IgD-negative memory B cell (primary cell): ENCODE measurements around the gene SENP6. TPM values are rescaled to one million over a fixed set of nuclear protein-coding genes. Genes with fewer than 3 reads are reported as not detected.
"Not testable (repeated sequence)": the region's sequence is repeated elsewhere in the genome, so short reads cannot be mapped to it uniquely, and the experiment has no call there.

Source experiments
- H3K27ac Mint-ChIP-seq, 3 donors: one replicate each; pipeline ENCODE4 v1.8.0; 2020 to 2022; ENCODE audit warnings: mild to moderate bottlenecking in 3 of 3, mixed read lengths in 3 of 3, moderate library complexity in 1 of 3
- H3K27me3 Mint-ChIP-seq: one replicate; pipeline ENCODE4 v1.8.0; 2021; ENCODE audit warnings: mixed read lengths
- H3K36me3 Mint-ChIP-seq: one replicate; pipeline ENCODE4 v1.8.0; 2020; ENCODE audit warnings: mild to moderate bottlenecking, mixed read lengths
- H3K4me1 Mint-ChIP-seq, 3 donors: one replicate each; pipeline ENCODE4 v1.8.0; 2020 to 2022; ENCODE audit warnings: mixed read lengths in 3 of 3, mild to moderate bottlenecking in 1 of 3
- H3K4me3 Mint-ChIP-seq, 4 donors: one replicate each; pipeline ENCODE4 v1.8.0; 2020 to 2022; ENCODE audit warnings: mild to moderate bottlenecking in 4 of 4, mixed read lengths in 4 of 4, moderate library complexity in 3 of 4
- H3K9me3 Mint-ChIP-seq, 3 donors: one replicate each; pipeline ENCODE4 v1.8.0; 2020 to 2021; ENCODE audit warnings: mixed read lengths in 3 of 3, mild to moderate bottlenecking in 1 of 3
- polyA plus RNA-seq: library from polyadenylated mRNA; unstranded; fragments of 300-500 nt; fragmentation: Illumina TruSeq; gene quantifications from one replicate; pipeline ENCODE4 v1.2.3, GENCODE V29; 2021

SENP6 gene
- polyA plus RNA-seq, 1 donor from 2014 or later: 63.6 TPM

DNA sequence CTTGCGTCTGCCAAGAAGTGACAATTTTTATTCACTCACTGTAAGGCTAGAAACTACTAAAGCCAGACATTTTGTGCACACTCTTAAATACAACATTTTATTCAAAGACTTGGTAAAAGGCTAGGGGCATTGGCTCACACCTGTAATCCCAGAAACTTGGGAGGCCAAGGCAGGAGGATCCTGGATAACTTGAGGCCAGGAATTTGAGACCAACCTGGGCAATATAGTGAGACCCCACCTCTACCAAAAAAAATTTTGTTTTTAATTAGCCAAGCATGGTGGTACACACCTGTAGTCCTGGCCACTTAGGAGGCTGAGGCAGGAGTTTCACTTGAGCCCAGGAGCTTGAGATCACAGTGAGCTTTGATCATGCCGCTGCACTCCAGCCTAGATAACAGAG, 11.3 kb upstream of the SENP6 start:
- H3K27ac Mint-ChIP-seq: no peak overlapping the region
- H3K36me3 Mint-ChIP-seq: no peaks in the 10 kb centered on the region
- no peak overlapping the region for H3K4me3 Mint-ChIP-seq
- H3K9me3 Mint-ChIP-seq: no peaks in the 10 kb centered on the region
- peaks cover 0 to under 1% (median 0%) of the 10 kb centered on the region in 3 donors for H3K4me1 Mint-ChIP-seq
- no peaks in the 10 kb centered on the region for H3K27me3 Mint-ChIP-seq

DNA sequence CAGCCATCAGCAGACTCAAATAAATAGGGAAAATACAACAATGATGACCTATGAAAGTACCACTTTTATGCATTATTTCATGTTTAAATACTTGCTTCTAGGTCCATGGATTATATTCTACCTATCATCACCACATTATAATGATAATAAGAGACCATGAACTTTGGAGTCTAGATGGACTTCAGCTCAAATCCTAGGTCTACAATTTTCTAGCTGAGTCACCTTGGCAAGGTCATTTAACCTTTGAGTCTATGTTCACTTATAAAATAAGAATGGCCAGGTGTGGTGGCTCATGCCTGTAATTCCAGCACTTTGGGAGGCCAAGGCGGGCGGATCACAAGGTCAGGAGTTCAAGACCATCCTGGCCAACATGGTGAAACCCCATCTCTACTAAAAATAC, 5.3 kb upstream of the SENP6 start:
- not testable (repeated sequence) for H3K27me3 Mint-ChIP-seq, H3K4me3 Mint-ChIP-seq, H3K36me3 Mint-ChIP-seq, H3K9me3 Mint-ChIP-seq, H3K27ac Mint-ChIP-seq
- H3K4me1 Mint-ChIP-seq: peaks cover 18 to 30% (median 22%) of the 10 kb centered on the region in 3 donors

DNA sequence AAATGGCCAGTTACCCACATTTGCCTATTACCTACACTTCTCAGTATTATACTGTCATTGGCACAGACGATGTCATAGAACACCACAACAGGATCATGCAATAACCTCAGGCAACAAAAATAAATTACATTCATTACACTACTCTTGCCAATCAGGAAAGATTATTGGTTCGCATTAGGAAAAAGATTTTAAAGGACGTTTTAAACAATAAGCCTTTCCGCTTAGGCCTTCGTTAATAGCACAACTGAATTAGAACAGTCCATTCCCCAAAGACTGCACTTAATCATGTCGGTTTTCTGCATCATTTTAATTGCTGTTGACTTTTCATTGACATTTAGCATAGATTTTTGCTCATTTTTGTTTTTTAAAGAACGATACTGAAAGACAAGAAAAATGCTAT, 912 bp upstream of the SENP6 start:
- H3K27me3 Mint-ChIP-seq: no peaks in the 10 kb centered on the region
- H3K36me3 Mint-ChIP-seq: no peaks in the 10 kb centered on the region
- peak overlapping the region; percentile 70 to 99 (median 84) for H3K4me3 Mint-ChIP-seq
- H3K9me3 Mint-ChIP-seq: no peaks in the 10 kb centered on the region
- H3K27ac Mint-ChIP-seq: peak overlapping the region; percentile 94 to 98 (median 98)
- peaks cover 38 to 50% (median 47%) of the 10 kb centered on the region in 3 donors for H3K4me1 Mint-ChIP-seq

DNA sequence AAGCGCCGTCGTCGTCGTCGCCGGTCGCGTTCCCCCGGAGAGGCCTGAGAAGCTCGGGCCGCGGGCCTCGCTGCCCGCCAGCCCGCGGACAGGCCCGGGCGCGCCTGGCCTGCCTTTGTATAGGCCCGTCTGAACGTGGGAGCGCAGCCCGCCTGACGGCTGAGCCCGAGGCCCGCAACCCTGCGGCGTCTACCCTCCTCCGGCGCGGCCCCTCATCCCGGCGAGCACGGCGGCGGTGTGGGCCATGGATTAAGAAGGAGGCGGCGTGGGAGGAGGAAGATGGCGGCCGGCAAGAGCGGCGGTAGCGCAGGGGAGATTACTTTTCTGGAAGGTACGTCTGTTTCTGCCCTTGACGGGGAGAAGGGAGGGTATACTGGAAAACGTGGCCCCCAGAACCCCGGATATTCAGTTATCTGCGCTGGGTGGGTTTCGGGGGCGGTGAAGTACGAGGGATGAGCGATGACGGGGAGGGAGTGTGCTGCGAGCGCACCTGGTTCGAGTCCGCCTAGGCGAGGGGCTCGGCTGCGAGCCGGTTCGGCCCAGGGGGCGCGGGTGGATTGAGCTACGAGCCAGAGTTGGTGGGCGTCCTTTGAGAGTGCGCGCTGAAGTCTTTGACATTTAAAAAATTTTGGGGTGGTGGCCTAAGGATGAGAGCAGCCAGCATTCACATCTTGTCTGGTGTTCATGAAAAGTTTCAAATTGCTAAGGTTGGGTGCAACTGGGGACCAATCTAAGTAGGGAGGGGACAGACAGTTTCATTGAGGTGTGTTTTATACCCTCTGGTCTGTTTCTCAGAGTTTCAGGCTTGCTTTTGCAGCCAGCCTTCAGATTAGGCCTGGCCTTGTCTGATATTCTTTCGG, 796 bp downstream of the SENP6 start:
- H3K27ac Mint-ChIP-seq: peak overlapping the region; percentile 98 to 99 (median 98)
- H3K4me3 Mint-ChIP-seq: peak overlapping the region; percentile 96 to 100 (median 99)
- H3K9me3 Mint-ChIP-seq: no peaks in the 10 kb centered on the region
- H3K36me3 Mint-ChIP-seq: peaks cover 2% of the 10 kb centered on the region
- peaks cover 49 to 64% (median 63%) of the 10 kb centered on the region in 3 donors for H3K4me1 Mint-ChIP-seq
- H3K27me3 Mint-ChIP-seq: no peaks in the 10 kb centered on the region

DNA sequence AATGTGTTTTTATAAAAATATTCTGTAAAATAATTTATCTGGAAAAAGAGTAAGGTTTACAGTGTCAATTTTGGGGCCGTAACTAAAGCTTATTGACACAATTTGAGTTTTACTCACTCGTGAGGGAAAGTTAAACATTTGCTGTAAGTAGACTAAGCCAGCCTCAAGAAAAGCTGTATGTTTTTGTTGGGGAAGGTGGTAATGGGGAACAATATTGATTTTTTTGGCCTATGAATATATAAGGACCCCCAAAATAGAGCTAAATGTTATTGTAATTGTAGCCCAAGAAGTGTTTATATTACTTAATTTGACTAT, 1.4 kb downstream of the SENP6 start:
- Mint-ChIP-seq H3K27ac (peak overlapping the region; percentile 98 to 99 (median 98)), H3K4me3 (peak overlapping the region; percentile 96 to 100 (median 99)), H3K36me3 (peaks cover 3% of the 10 kb centered on the region), H3K27me3 (no peaks in the 10 kb centered on the region), H3K4me1 (peaks cover 49 to 69% (median 65%) of the 10 kb centered on the region in 3 donors), H3K9me3 (no peaks in the 10 kb centered on the region)

DNA sequence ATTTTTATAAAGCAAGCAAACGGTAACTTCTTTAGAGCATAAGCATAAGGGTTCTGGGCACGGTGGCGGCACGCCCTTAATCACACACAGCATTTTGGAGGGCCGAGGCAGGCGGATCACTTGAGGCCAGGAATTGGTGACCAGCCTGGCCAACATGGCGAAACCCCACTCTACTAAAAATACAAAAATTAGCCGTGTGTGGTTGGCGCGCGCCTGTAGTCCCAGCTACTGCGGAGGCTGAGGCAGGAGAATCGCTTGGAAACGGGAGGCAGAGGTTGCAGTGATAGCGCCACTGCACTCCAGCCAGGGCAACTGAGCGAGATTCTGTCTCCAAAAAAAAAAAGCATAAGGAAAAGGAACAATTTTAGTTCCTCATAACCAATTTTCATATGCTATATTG, 2.6 kb downstream of the SENP6 start:
- Mint-ChIP-seq H3K4me1 (peaks cover 50 to 68% (median 65%) of the 10 kb centered on the region in 3 donors), H3K36me3 (peaks cover 3% of the 10 kb centered on the region), H3K27me3 (no peaks in the 10 kb centered on the region), H3K9me3 (no peaks in the 10 kb centered on the region), H3K4me3 (peak overlapping the region; percentile 96 to 100 (median 99)), H3K27ac (peak overlapping the region; percentile 98 to 99 (median 98))

DNA sequence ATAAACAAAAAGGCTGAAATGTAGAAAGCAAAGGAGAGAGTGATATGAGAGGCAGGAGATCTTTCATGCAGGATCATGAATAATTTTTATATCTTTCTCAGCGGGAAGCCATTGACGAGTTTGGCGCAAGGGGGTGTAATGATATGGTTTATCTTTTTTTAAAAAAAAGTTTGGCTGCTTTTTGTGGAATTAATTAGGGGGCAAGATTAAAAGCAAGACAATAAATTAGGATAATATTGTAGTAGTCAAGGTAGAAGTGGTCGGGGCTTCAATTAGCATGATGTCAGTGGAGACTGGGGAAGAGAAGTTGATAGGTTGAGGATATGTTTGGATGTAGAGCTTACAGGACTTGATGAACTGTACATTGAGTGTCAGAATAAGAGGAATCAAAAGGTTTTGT, 4.0 kb downstream of the SENP6 start:
- Mint-ChIP-seq H3K4me1 (peaks cover 56 to 77% (median 69%) of the 10 kb centered on the region in 3 donors), H3K9me3 (no peaks in the 10 kb centered on the region), H3K4me3 (peak overlapping the region in 2 of 4 donors; percentile 25 to 34), H3K27me3 (no peaks in the 10 kb centered on the region), H3K36me3 (peaks cover 3% of the 10 kb centered on the region), H3K27ac (peak overlapping the region in 2 of 3 donors; percentile 34 to 83)

DNA sequence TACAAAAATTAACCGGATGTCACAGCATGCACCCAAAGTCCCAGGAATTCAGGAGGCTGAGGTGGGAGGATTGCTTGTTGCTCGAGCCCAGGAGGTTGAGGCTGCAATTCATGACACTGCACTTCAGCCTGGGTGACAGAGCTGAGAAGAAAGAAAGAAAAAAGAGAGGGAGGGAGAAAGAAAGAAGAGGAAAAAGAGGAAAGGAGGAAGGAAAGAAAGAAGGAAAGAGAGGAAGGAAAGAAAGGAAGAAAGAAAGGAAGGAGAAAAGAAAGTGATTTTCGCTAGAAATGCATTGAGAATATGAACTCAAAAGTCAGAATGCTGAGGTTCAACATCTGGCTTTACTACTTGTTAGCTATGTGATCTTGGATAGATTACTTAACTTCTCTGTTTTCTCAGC, 6.6 kb downstream of the SENP6 start:
- Mint-ChIP-seq H3K27ac (peak overlapping the region in 2 of 3 donors; percentile 83 to 84), H3K4me3 (peak overlapping the region in 2 of 4 donors; percentile 49 to 79), H3K9me3 (no peaks in the 10 kb centered on the region), H3K36me3 (peaks cover 3% of the 10 kb centered on the region), H3K4me1 (peaks cover 78 to 85% (median 83%) of the 10 kb centered on the region in 3 donors), H3K27me3 (no peaks in the 10 kb centered on the region)

DNA sequence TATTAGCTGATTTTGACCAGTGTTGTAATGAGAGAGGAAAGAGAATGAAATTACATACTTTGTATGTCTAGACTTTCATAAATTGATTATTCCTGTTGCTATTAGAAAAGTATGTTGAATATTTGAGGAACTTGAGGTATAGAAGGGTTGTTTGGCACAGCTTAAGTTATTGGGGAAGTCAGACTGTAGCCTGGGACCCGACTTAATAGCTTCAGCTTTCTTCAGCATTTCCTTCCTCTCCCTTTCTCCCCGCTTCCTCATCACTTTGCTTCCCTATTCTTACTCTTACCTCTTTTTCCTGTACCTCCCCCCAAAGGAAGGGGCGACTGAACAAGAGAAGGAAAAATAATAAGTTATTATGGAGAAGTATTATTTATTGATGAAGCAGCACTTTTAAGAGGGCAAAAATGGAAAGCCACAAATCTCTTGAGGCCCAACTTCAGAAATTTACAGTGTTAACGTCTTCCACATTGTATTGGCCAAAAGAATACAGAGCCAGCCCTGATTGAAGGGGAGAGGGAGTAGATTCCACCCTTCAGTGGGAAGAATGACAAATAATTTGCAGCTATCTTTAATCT, 7.4 kb downstream of the SENP6 start:
- Mint-ChIP-seq H3K27ac (peak overlapping the region in 2 of 3 donors; percentile 83 to 84), H3K36me3 (peaks cover 3% of the 10 kb centered on the region), H3K4me3 (peak overlapping the region in 3 of 4 donors; percentile 49 to 67 (median 52)), H3K9me3 (no peaks in the 10 kb centered on the region), H3K4me1 (peaks cover 79 to 82% (median 82%) of the 10 kb centered on the region in 3 donors), H3K27me3 (no peaks in the 10 kb centered on the region)

DNA sequence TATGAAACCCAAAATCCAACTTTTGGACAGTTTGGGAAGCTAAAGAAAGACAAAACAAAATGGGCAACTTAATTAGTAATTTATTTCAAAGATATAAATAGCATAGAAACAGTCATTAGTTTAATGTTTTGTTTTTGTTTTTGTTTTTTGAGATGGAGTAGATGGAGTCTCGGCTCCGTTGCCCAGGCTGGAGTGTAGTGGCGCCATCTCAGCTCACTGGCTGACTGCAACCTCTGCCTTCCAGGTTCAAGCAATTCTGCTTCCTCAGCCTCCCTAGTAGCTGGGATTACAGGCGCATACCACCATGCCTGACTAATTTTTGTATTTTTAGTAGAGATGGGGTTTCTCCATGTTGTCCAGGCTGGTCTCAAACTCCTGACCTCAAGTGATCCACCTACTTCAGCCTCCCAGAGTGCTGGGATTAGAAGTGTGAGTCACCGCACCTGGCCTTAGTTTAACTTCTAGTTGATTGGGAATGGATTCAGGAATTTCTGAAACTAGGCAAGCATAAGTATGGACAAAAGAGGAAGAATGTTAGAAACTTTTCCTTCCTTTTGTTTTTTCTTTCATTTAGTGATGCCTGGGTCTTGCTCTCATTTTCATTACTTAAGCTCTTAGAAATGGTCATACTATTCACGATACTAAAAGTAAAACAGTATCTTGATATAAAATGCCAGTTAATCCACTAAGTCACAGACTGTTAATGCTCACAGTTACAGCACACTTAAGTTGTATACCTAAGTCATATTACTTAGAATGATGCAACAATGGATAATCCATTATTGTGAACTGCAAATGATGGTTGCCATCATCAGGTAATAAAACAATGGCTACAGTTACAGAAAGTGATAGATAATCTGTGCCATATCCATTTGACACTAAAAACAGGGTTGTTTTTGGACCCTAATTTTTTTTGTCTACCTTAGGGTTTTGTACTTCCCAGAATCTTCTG, 8.2 kb downstream of the SENP6 start:
- Mint-ChIP-seq H3K27me3 (no peaks in the 10 kb centered on the region), H3K9me3 (no peaks in the 10 kb centered on the region), H3K4me3 (peak overlapping the region in 2 of 4 donors; percentile 34 to 35), H3K4me1 (peaks cover 79 to 86% (median 86%) of the 10 kb centered on the region in 3 donors), H3K36me3 (peaks cover 3% of the 10 kb centered on the region), H3K27ac (peak overlapping the region in 1 of 3 donors; percentile 84)

DNA sequence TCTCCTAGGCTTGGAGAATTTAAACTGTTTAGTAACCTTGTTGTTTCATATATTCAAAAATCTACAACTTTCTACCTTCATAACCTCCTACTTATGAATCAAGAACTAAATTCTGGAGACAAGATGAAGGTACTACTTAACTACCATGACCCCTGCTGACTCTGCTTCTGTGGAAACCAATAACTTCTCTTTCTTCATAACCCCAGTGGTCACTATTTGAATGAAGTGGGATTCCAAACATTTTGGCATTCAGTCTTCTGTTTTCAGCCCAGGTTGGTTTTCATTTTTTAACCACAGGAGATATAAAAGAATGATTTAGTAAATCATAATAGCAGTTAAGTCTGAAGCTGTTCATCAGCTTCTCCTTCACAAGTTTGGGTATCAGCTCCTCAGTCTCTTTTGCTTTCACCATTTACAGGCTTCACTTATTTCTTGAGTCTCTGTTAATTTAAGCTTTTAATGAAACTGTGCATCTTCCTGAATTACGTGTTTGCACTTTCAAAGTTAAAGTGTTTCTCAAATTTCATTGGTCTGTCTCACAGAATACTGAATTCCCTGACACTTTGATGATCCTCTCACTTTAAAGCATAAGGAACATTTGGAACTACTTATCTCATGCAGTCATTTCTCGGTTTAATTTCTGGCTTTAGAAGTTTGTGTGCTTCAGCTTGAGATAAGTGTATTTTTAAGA, 9.5 kb downstream of the SENP6 start:
- Mint-ChIP-seq H3K27ac (peak overlapping the region in 1 of 3 donors; percentile 21), H3K27me3 (no peaks in the 10 kb centered on the region), H3K4me1 (peaks cover 77 to 83% (median 83%) of the 10 kb centered on the region in 3 donors), H3K4me3 (peak overlapping the region in 3 of 4 donors; percentile 35 to 85 (median 39)), H3K9me3 (no peaks in the 10 kb centered on the region), H3K36me3 (peaks cover 3% of the 10 kb centered on the region)

DNA sequence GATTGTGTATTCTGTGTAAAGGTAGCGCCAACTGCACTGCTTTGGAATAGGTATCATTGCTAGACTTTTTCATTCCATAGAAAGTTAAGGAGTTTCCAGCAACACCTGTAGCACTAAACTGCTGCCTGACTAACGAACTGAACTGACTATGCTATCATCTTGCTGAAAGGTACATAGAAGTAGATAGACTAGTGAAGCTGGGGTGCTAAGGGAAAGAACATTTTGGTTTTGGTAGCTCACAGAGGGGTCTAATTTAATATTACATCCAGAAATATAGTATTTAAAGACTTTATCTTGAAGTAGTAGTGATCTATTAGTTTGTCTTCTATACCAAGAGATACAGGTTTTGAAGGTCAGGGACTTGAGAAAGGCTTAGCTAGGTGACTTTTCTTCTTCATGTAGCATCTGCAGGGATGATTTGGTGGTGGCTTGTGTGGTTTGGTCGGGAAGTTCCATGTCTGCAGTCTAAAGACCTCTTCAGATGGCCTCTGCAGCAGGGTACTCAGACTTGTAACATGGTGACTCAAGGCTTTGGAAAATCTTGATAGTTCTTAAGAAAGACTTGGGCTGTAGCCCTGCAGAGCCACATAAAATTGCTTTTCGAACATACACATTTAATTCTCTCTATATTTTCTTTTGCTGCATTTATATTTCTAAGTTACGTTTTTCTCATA, 10.2 kb downstream of the SENP6 start:
- H3K36me3 Mint-ChIP-seq: peaks cover 3% of the 10 kb centered on the region
- peaks cover 76 to 77% (median 77%) of the 10 kb centered on the region in 3 donors for H3K4me1 Mint-ChIP-seq
- H3K27me3 Mint-ChIP-seq: no peaks in the 10 kb centered on the region
- H3K9me3 Mint-ChIP-seq: no peaks in the 10 kb centered on the region
- H3K4me3 Mint-ChIP-seq: peak overlapping the region in 3 of 4 donors; percentile 73 to 85 (median 79)
- H3K27ac Mint-ChIP-seq: peak overlapping the region in 2 of 3 donors; percentile 21 to 49

DNA sequence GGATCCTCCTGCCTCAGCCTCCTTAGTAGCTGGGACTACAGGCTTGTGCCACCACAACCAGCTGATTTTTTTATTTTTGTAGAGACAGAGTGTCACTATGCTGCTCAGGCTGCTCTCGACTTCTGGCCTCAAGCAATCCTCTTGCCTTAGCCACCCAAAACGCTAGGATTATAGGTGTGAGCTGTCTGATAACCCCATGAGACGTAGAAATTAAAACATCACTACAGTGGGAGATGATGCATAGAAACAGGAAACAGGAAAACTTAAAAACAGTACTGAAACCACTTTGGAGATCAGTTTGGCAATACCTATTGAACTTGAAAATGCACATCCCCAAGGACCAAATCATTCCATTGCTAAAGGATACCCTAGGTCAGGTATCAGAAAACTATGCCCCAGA, 10.8 kb downstream of the SENP6 start:
- Mint-ChIP-seq H3K36me3 (peaks cover 1% of the 10 kb centered on the region), H3K9me3 (no peaks in the 10 kb centered on the region), H3K4me3 (peak overlapping the region; percentile 46 to 85 (median 76)), H3K27me3 (no peaks in the 10 kb centered on the region), H3K27ac (peak overlapping the region in 2 of 3 donors; percentile 49 to 63), H3K4me1 (peaks cover 71 to 72% (median 72%) of the 10 kb centered on the region in 3 donors)
